HepG2 (cell line): ENCODE data around the gene MYLK3. TPM values are rescaled to one million over a fixed set of nuclear protein-coding genes. Genes with fewer than 3 reads are reported as not detected.

ENCODE experiments used
- FOSL2 ChIP-seq: sonication (generic); formaldehyde crosslinking; IDR thresholded peaks from 2 replicates; pipeline ENCODE4 v1.4.0; 2020; ENCODE audit warnings: missing genetic modification reagents
- FOXK1 ChIP-seq: sonication (generic); formaldehyde crosslinking; IDR thresholded peaks from 2 replicates; pipeline ENCODE4 v1.4.0; 2020; ENCODE audit warnings: low read depth, missing genetic modification reagents, borderline replicate concordance
- FUBP1 ChIP-seq: sonication (generic); formaldehyde crosslinking; IDR thresholded peaks from 2 replicates; pipeline ENCODE4 v1.5.1; 2020; ENCODE audit warnings: missing genetic modification reagents, mild to moderate bottlenecking, borderline replicate concordance
- GABPA ChIP-seq, 2 experiments: IDR thresholded peaks; 2 replicates each; pipeline ENCODE4 v1.6.1; 2011 to 2016; ENCODE audit warnings: low read depth in 2 of 2, low read length in 1 of 2, missing biosample characterization in 1 of 2, missing genetic modification characterization in 1 of 2
- GRHL1 ChIP-seq: sonication (generic); formaldehyde crosslinking; conservative IDR thresholded peaks from 2 replicates; pipeline ENCODE4 v1.8.0; 2022; ENCODE audit warnings: missing genetic modification reagents
- HDAC2 ChIP-seq: sonication (generic); formaldehyde crosslinking; IDR thresholded peaks from 2 replicates; pipeline ENCODE4 v1.4.0; 2020; ENCODE audit warnings: missing genetic modification reagents
- HMGA1 ChIP-seq: sonication (generic); formaldehyde crosslinking; conservative IDR thresholded peaks from 2 replicates; pipeline ENCODE4 v1.4.0; 2020; ENCODE audit warnings: missing genetic modification reagents
- KLF13 ChIP-seq: sonication (generic); formaldehyde crosslinking; IDR thresholded peaks from 2 replicates; pipeline ENCODE4 v1.4.0; 2020; ENCODE audit warnings: mild to moderate bottlenecking, missing genetic modification reagents
- MAFK ChIP-seq, 2 experiments: IDR thresholded peaks in 1 of 2; conservative IDR thresholded peaks in 1 of 2; 2 replicates each; pipeline ENCODE4 v1.6.1; 2011; ENCODE audit warnings: improper control_type of control experiment in 2 of 2, low read length in 2 of 2
- NCOA2 ChIP-seq: sonication (generic); formaldehyde crosslinking; IDR thresholded peaks from 2 replicates; pipeline ENCODE4 v1.8.0; 2022; ENCODE audit warnings: inconsistent platforms
- NFATC3 ChIP-seq: sonication (generic); formaldehyde crosslinking; IDR thresholded peaks from 2 replicates; pipeline ENCODE4 v1.5.1; 2020; ENCODE audit warnings: mild to moderate bottlenecking, missing genetic modification reagents
- ONECUT2 ChIP-seq: sonication (generic); formaldehyde crosslinking; IDR thresholded peaks from 2 replicates; pipeline ENCODE4 v1.4.0; 2020; ENCODE audit warnings: missing genetic modification reagents
- SAP130 ChIP-seq: IDR thresholded peaks from 2 replicates; pipeline ENCODE4 v1.6.1; 2016; ENCODE audit warnings: low read depth
- SOX6 ChIP-seq, 2 experiments: fragments of 450-650 bp in 1 of 2; sonication (generic) in 1 of 2; formaldehyde crosslinking in 1 of 2; IDR thresholded peaks; 2 replicates each; pipeline versions ENCODE4 v1.4.0 to v1.6.1; 2017 to 2020; ENCODE audit warnings: antibody characterized with exemption in 1 of 2, mild to moderate bottlenecking in 1 of 2, missing genetic modification reagents in 1 of 2
- TBX3 ChIP-seq: fragments of 450-650 bp; IDR thresholded peaks from 2 replicates; pipeline ENCODE4 v1.6.1; 2017; ENCODE audit warnings: antibody characterized with exemption, mild to moderate bottlenecking, inconsistent platforms, borderline replicate concordance
- YEATS4 ChIP-seq: sonication (generic); formaldehyde crosslinking; IDR thresholded peaks from 2 replicates; pipeline ENCODE4 v1.4.0; 2020; ENCODE audit warnings: missing genetic modification reagents, borderline replicate concordance
- ZNF251 ChIP-seq: sonication (generic); formaldehyde crosslinking; IDR thresholded peaks from 2 replicates; pipeline ENCODE4 v1.9.0; 2021; ENCODE audit warnings: mild to moderate bottlenecking, missing genetic modification reagents
- polyA plus RNA-seq, 8 experiments: library from polyadenylated mRNA; depleted of rRNA in 3 of 8; stranded (reverse) in 7 of 8; unstranded in 1 of 8; fragments of >200 nt; fragmentation: Illumina TruSeq in 4 of 8; extraction: Trizol in 4 of 8; gene quantifications; 2 replicates each; pipeline versions ENCODE4 v1.2.1 to v1.2.3, GENCODE V29; 2011 to 2016; ENCODE audit warnings: low read depth in 4 of 8, missing spikeins in 1 of 8, mixed read lengths in 1 of 8; ENCODE audit not compliant: insufficient read depth in 1 of 8
- total RNA-seq, 5 experiments: library from RNA; depleted of rRNA; stranded (reverse); fragments of >200 nt; fragmentation: Illumina TruSeq; extraction: Trizol; gene quantifications; 2 replicates each; pipeline ENCODE4 v1.2.3, GENCODE V29; 2016; ENCODE audit warnings: low read depth in 1 of 5
- TF ChIP-seq, protein P1 (sequence below): sonication (generic); formaldehyde crosslinking; IDR thresholded peaks from 2 replicates; pipeline ENCODE4 v1.8.0; 2022; ENCODE audit warnings: mild to moderate bottlenecking, missing genetic modification reagents; ENCODE audit not compliant: insufficient replicate concordance
- TF ChIP-seq, protein P2 (sequence below): sonication (generic); formaldehyde crosslinking; IDR thresholded peaks from 2 replicates; pipeline ENCODE4 v1.5.1; 2020; ENCODE audit warnings: mild to moderate bottlenecking, missing genetic modification reagents, borderline replicate concordance
- TF ChIP-seq, protein P3 (sequence below): sonication (generic); formaldehyde crosslinking; IDR thresholded peaks from 2 replicates; pipeline ENCODE4 v1.4.0; 2020; ENCODE audit warnings: low read depth, mild to moderate bottlenecking, missing genetic modification reagents

Gene MYLK3
- total and polyA plus RNA-seq, 2 of the 13 experiments (the other 11 are each of a cell fraction or from before 2014, with no cell fraction given) = 0.04 to 0.18 TPM

DNA sequence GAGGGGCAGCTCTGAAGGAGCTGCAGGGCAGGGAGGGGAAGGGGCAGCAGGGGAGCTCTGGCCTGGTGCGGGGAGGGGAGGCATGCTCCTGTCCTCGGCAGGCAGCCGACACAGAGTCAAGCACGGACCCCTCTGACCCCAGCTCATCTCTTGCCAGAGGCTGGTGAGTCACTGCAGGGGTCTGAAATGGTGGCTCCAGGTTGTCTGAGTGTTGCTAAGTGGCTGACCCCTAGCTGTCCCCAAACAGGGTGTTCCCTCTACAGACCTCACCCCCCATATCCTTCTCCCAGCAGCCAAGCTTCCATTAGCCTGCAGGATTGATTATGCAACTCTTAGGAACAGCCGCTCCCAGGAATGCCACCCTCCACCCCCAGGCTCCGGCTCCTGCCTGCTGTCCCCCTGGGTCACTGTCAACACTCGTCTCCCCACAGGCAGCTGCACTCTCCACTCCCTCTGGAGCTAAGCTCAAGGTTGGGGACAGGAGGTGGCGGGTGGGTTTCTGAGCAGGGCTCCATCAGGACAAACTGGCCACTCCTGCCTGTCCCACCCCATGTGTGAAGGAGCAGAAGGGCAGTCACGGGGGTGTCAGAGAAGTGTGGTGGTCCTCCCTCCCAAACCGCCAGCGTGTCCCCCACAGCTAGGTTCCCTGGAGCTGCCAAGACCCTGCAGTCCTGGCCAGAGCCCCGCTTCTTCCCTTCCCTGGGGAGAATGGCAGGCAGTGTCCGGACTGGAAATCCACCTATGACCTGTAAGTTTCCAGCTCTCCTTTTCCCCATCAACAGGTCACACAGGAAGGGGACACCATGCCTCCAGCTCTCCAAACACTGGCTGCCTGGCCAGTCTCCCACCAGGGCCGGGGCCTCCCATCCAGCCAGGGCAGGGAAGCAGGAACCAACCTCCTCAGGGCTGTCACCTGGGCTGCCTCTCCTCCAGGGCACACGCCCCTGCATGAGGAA is 1.0 kb downstream of the MYLK3 start (continued):
- TF ChIP-seq, protein P1, sequence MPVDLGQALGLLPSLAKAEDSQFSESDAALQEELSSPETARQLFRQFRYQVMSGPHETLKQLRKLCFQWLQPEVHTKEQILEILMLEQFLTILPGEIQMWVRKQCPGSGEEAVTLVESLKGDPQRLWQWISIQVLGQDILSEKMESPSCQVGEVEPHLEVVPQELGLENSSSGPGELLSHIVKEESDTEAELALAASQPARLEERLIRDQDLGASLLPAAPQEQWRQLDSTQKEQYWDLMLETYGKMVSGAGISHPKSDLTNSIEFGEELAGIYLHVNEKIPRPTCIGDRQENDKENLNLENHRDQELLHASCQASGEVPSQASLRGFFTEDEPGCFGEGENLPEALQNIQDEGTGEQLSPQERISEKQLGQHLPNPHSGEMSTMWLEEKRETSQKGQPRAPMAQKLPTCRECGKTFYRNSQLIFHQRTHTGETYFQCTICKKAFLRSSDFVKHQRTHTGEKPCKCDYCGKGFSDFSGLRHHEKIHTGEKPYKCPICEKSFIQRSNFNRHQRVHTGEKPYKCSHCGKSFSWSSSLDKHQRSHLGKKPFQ (CRISPR knock-in tag) = no peak
- TF ChIP-seq, protein P2, sequence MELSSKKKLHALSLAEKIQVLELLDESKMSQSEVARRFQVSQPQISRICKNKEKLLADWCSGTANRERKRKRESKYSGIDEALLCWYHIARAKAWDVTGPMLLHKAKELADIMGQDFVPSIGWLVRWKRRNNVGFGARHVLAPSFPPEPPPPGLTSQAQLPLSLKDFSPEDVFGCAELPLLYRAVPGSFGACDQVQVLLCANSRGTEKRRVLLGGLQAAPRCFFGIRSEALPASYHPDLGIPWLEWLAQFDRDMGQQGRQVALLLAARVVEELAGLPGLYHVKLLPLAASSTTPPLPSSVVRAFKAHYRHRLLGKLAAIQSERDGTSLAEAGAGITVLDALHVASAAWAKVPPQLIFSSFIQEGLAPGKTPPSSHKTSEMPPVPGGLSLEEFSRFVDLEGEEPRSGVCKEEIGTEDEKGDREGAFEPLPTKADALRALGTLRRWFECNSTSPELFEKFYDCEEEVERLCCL (CRISPR knock-in tag) = no peak; the same call in 1 of the 2 replicates
- TF ChIP-seq FOXK1 (CRISPR knock-in tag) (no peak), NCOA2 (CRISPR knock-in tag) (no peak), FOSL2 (CRISPR knock-in tag) (peak; percentile 36), SAP130 (CRISPR knock-in tag) (peak; percentile 46; the same call in 1 of the 2 replicates), HDAC2 (CRISPR knock-in tag) (peak; percentile 41; the same call in 1 of the 2 replicates), ZNF251 (CRISPR knock-in tag) (no peak), GABPA (IDR thresholded peaks at IDR 0.05; ENCODE audit: low read depth, low read length) (no peak), GABPA (CRISPR knock-in tag; IDR thresholded peaks at IDR 0.05; ENCODE audit: low read depth) (no peak), KLF13 (no peak), TBX3 (no peak), GRHL1 (CRISPR knock-in tag) (no peak), YEATS4 (CRISPR knock-in tag) (no peak), ONECUT2 (no peak), HMGA1 (CRISPR knock-in tag) (no peak), MAFK (conservative IDR thresholded peaks at IDR 0.05 in 1 of 2, IDR thresholded peaks at IDR 0.05 in 1 of 2; ENCODE audit: low read length in 2 of 2) (no peak), FUBP1 (no peak), NFATC3 (CRISPR knock-in tag) (no peak), SOX6 (IDR thresholded peaks at IDR 0.05) (no peak), SOX6 (CRISPR knock-in tag; IDR thresholded peaks at IDR 0.05) (peak; percentile 28)
- TF ChIP-seq, protein P3, sequence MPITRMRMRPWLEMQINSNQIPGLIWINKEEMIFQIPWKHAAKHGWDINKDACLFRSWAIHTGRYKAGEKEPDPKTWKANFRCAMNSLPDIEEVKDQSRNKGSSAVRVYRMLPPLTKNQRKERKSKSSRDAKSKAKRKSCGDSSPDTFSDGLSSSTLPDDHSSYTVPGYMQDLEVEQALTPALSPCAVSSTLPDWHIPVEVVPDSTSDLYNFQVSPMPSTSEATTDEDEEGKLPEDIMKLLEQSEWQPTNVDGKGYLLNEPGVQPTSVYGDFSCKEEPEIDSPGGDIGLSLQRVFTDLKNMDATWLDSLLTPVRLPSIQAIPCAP (CRISPR knock-in tag) = no peak
